Measurements from ENCODE around the gene ALK.

DNA sequence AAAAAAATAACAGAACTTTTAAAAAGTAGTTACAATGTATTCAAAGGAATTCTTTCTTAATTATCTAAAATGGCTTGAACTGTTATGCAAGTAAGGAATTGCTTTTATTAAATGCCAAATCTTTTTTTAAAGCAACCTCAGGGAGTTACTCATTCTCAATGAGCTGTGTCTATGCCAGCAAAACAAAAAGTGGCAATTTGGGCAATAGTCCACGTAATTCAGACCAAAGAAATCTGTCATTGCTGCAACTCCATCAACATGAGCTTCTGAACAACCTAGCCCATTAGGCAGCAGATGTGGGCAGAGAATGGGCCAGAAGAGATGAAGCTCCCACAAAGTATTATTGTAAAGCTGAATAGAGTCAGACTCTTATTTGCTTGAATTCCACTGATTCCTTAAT, 118.4 kb downstream of the ALK start:
- TF ChIP-seq CTCF (conservative IDR thresholded peaks at IDR 0.05 in 1 of 2, IDR thresholded peaks at IDR 0.05 in 1 of 2; ENCODE audit: low read depth in 1 of 2, low read length in 2 of 2) = no peak
- no peak for TF ChIP-seq EZH2 (IDR thresholded peaks at IDR 0.05; ENCODE audit: low read length, missing control alignments)
